A673 (cell line): ENCODE data around the gene CRACR2A. TPM values are rescaled to one million over a fixed set of nuclear protein-coding genes. Genes with fewer than 3 reads are reported as not detected.

Source experiments
- BruUV-seq: library from RNA; stranded (reverse); fragments of 400-500 nt; replicated peaks from 2 replicates; lab custom pipeline; 2021; lab: Mats Ljungman, UMichigan
- CTCF ChIA-PET: fragments of 300-600 bp; sonication (Branson Sonifier 250); formaldehyde crosslinking; loops from one replicate; lab custom pipeline; 2022; ENCODE audit warnings: antibody characterized with exemption; lab: Charles Lee
- POLR2A ChIA-PET: fragments of 300-600 bp; sonication (Branson Sonifier 250); formaldehyde crosslinking; loops from one replicate; lab custom pipeline; 2022; ENCODE audit warnings: antibody characterized with exemption; ENCODE audit not compliant: low non-redundant PET; lab: Charles Lee
- DNase-seq: peaks from one replicate; pipeline ENCODE4 v3.0.0-alpha.2; 2015; ENCODE audit warnings: low spot score
- H3K27ac ChIP-seq: fragments of 200-600 bp; sonication (generic); 2 replicates; pipeline ENCODE4 v1.5.1; 2016; ENCODE audit warnings: mixed run types, low read depth, mild to moderate bottlenecking, mixed read lengths, antibody characterized with exemption, low read length; ENCODE audit not compliant: poor library complexity, severe bottlenecking
- H3K27me3 ChIP-seq: fragments of 200-600 bp; sonication (generic); replicated peaks from 2 replicates; pipeline ENCODE4 v1.6.1; 2017; ENCODE audit warnings: mixed run types, low read depth, mild to moderate bottlenecking, mixed read lengths, antibody characterized with exemption, low read length; ENCODE audit not compliant: insufficient read depth, poor library complexity
- H3K36me3 ChIP-seq: fragments of 200-600 bp; sonication (generic); 2 replicates; pipeline ENCODE4 v1.6.1; 2016; ENCODE audit warnings: mixed run types, mild to moderate bottlenecking, mixed read lengths, antibody characterized with exemption, low read length; ENCODE audit not compliant: insufficient read depth, poor library complexity, severe bottlenecking
- H3K4me1 ChIP-seq: fragments of 200-600 bp; sonication (generic); 2 replicates; pipeline ENCODE4 v1.6.1; 2017; ENCODE audit warnings: mixed run types, mild to moderate bottlenecking, mixed read lengths, antibody characterized with exemption, low read length; ENCODE audit not compliant: insufficient read depth, poor library complexity, severe bottlenecking
- H3K4me3 ChIP-seq: fragments of 200-600 bp; sonication (generic); 2 replicates; pipeline ENCODE4 v1.5.1; 2016; ENCODE audit warnings: low read depth, mixed run types, mild to moderate bottlenecking, mixed read lengths, low read length; ENCODE audit not compliant: poor library complexity, severe bottlenecking
- H3K9me3 ChIP-seq: fragments of 200-600 bp; sonication (generic); 2 replicates; pipeline ENCODE4 v1.6.1; 2016; ENCODE audit warnings: mixed run types, low read depth, mild to moderate bottlenecking, mixed read lengths, antibody characterized with exemption, low read length; ENCODE audit not compliant: poor library complexity, severe bottlenecking
- EZH2 ChIP-seq: fragments of 200-600 bp; sonication (generic); IDR thresholded peaks from 2 replicates; pipeline ENCODE4 v1.6.1; 2017; ENCODE audit warnings: borderline replicate concordance, low read depth, mild to moderate bottlenecking, mixed read lengths, antibody characterized with exemption, low read length; ENCODE audit not compliant: poor library complexity, severe bottlenecking
- intact Hi-C: fragments of 100-400 bp; cut with micrococcal nuclease; formaldehyde crosslinking; loops from one replicate; pipeline ENCODE4 v1.10.0; 2022; ENCODE audit not compliant: unreplicated experiment
- total RNA-seq: library from RNA; stranded (reverse); gene quantifications from 2 replicates; pipeline ENCODE4 v1.2.3, GENCODE V29; 2021
- TF ChIP-seq, protein P1 (sequence below): fragments of 300-800, 200-600 bp; sonication (generic); conservative IDR thresholded peaks from 2 replicates; pipeline ENCODE4 v1.5.1; 2017; ENCODE audit warnings: low read depth, mild to moderate bottlenecking, antibody characterized with exemption, low read length, moderate library complexity, mixed read lengths

Gene CRACR2A
- total RNA-seq, 1 experiment from 2014 or later, result 0.13 TPM

DNA sequence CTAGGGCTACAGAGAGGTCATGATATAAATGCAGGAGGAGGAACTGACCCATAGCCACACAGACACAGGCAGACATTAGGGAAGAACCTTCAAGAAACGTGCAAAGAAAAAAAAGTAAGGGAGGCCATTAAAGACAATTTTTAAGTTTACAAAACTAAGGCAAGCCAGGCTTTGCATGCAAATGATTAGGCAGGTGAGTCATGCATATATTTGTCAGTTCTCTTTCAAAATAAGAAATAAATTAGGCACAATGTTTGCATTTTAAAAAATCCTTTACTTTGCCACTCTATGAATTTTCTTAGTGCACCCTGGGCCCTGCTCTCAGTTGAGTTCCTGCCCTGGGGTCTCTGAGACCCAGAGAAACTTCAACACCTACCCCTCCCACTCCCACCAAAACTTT lies 186.9 kb downstream of the CRACR2A start:
- POLR2A ChIA-PET, result no interaction called here
- intact Hi-C loops, result no loop called here
- H3K4me1 ChIP-seq, result no peaks in the 10 kb centered on the region

More for the DNA sequence above, 186.9 kb downstream of the CRACR2A start:
- no TSS peak for BruUV-seq
- Histone ChIP-seq H3K27ac (no peak overlapping the region), H3K36me3 (no peaks in the 10 kb centered on the region), H3K4me3 (no peak overlapping the region), H3K9me3 (no peaks in the 10 kb centered on the region), H3K27me3 (peaks cover 22% of the 10 kb centered on the region)
- CTCF ChIA-PET, result no interaction called here
- no peak for DNase-seq
- TF ChIP-seq, protein P1, sequence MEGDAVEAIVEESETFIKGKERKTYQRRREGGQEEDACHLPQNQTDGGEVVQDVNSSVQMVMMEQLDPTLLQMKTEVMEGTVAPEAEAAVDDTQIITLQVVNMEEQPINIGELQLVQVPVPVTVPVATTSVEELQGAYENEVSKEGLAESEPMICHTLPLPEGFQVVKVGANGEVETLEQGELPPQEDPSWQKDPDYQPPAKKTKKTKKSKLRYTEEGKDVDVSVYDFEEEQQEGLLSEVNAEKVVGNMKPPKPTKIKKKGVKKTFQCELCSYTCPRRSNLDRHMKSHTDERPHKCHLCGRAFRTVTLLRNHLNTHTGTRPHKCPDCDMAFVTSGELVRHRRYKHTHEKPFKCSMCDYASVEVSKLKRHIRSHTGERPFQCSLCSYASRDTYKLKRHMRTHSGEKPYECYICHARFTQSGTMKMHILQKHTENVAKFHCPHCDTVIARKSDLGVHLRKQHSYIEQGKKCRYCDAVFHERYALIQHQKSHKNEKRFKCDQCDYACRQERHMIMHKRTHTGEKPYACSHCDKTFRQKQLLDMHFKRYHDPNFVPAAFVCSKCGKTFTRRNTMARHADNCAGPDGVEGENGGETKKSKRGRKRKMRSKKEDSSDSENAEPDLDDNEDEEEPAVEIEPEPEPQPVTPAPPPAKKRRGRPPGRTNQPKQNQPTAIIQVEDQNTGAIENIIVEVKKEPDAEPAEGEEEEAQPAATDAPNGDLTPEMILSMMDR, result no peak
- no peak for TF ChIP-seq EZH2

Other genes with a start within 250 kb of the CRACR2A start
- 6.5 and 7.7 TPM in 2 replicates for gene PARP11, start 120.3 kb upstream of the CRACR2A start, total RNA-seq